Midbrain (tissue), 1 donor: ENCODE measurements around the gene RGR.

ENCODE experiments used
- DNase-seq: peaks from one replicate; lab custom pipeline; 2025; lab: John Stamatoyannopoulos, UW

RGR gene

GRCh38 chr10:84296091-84296981 lies 51.5 kb downstream of the RGR start:
- no peak for DNase-seq

- DNase-seq, result peak; percentile 50
Measured at GRCh38 chr10:84298057-84298456, 53.2 kb downstream of the RGR start.

- no peak for DNase-seq
Measured at GRCh38 chr10:84302223-84302622, 57.4 kb downstream of the RGR start.

- DNase-seq, result no peak
Measured at GRCh38 chr10:84306751-84307384, 62.0 kb downstream of the RGR start.

GRCh38 chr10:84308021-84308420 lies 63.2 kb downstream of the RGR start:
- DNase-seq, result no peak

DNA sequence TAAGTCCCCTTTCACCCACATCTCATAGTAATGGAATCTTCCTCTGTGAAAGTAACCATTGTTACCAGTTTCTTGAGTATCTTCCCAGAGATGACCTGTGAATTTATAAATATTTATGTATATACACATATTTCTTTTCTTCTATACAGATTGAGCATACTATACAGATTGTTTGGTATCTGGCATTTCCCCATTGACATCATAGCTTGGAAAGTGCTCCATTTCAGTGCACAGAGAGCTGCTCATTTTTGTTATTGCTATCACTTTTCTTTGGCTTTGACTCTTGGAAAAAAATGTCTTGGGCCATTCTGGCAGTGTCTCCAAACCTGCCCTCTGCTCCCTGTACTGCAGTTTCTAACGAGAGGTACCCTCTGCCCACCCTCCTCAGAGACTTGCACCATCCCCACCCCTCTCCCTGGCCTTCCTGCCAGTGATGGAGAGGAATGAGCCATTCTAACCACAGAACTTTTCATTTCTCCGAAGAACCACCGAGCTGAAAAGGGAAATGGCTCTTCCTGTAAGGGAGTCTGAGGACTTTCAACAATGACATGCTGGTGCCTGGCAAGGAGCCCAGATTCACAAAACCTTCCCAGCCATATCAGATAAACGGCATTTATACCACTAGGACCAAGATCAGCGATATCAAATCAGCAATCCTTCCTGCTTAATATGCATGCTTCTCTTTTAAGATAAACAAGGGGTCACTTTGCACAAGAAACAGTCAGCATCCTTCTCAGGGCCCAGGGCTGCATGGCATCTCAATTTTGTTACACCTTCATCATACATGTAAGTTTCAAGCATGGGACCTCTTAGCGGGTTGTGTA lies 63.8 kb downstream of the RGR start:
- DNase-seq, result peak; percentile 29
